HG03097 (cell line): ENCODE data around the gene IDH3A.

Experiments used
- ATAC-seq: cut with Tn5 transposase; IDR thresholded peaks from one replicate; pipeline ENCODE4 v1.9.1; 2021; ENCODE audit not compliant: unreplicated experiment, low FRiP score

IDH3A gene

GRCh38 chr15:78200276-78200930 is 51.2 kb downstream of the IDH3A start:
- no peak for ATAC-seq

DNA sequence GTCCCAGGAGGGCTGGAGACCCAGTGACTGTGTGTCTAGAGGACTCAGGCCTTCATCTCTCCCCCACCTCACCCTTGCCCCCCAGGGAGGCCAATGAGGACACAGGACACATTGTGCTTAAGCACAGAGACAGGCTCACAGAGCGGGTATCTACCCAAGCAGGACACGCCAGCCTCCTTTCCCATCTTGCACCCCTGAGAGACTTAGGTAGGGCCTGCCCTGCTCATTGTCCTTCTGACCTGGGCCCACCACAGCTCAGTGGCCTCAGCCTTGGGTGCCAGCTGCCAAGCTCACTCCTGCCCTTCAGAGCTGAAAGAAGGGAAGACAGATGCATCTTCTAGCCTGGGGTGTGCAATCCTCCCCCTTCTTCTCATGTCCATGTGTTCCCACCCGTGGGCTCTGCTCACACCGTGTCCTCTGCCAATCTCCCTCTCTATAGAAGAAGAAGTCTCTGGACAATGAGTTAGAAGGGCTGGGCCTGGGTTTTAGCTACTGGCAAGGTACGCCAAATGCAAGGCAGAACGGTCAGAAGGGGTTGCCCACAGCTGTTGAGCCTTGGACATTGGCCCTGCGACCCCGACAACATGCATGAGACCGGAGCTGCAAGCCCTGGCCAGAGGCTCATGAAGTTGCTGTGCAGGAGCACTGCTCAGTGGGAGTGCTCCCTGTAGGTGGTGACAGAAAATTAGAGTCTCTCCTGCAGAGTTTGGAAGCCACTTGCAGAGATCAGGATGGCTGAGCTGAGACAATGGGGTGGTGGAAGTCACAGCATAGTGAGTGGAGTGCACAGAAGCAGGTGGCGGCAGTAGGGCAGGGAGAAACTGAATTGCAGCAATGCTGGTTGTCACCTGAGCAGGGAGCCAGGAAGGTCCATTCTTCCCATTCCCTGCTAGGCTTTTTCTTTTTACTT is 52.4 kb downstream of the IDH3A start:
- ATAC-seq: no peak

DNA sequence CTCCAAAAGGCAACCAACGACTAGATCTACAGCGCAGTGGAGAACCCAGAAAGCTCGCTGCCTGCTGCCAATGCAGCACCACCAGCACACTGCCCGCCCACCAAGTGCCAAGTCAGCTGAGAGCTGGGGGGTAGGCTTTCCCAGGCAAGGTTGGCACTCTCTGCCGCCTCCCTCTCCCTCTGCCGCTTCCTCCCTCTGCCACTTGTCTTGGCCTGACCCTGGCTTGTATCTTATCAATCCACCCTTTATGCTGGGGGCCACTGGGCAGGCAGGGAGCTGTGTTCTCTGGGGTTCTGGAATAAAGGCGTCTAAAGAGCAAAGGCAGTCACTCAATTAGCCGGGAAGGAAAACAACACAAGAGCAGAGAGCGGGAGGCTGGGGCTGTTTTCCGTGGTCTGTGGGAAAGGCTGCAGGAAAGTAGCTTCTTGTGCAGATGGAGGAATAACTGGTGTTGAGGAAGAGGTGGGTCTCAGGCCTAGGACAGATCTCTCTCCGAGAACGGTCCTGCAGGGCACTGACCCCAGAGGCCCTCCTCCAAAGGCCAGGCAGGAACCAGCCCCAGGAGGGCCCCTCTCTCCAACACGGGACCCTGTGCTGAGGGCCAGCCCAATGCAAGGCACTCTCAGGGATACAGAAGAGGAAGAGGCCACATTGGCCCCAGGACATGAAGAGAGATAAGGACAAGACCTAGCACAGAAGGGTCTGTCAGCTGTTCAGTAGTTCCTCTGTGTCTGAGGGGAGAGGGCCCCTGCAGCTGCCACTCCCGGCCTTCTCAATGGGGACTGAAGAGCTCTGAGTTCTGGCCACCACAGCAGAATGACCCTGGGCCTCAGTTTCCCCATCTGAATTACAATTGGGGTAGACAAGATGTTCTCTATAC is 54.4 kb downstream of the IDH3A start:
- ATAC-seq: no peak

DNA sequence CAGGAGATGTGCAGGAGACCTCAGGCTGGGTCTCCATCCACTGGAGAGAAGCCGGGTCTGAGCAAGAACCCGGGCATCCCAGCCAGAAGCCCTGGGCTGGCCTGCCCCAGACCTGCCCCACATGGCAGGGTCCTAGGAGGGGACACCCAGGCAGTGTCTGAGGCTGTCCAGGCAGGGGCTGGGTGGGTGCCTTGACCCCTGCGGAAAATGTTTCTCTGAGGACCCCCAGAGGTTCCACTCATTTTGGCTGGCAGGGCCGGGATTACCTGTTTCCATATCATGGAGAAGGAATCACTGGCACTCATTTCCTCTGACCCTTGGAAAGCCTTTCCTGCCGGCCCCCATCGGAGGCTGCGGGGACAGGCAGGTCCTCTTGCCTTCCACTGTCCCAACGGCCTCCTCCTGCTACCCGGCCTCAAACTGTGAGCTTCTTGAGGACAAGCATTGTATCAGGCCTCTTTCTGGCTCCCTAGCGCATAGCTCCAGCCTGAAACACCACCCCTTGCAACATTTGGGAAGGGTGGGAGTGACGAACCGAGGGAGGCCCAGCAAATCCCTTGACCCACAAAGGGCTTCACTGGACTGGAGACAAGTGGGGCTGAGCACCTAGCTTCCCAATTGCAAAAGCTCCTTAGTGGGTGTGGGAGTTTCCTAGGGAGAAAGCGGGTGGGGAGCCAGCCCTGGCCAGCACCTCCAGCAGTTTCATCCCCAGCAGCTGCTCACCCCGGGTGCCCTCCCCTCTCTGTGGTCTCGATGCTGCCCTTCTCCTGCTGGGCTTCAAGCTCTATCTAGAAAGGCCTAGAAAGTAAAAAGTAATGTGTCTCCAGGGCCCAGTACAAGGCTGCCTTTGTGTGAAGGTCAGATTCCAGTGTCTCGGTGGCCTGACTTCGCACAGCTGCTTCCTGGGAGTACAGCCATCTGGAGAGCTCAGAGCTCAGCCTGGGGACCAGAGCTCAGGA is 55.5 kb downstream of the IDH3A start:
- ATAC-seq: no peak

- ATAC-seq: no peak
Observed at GRCh38 chr15:78205337-78205736, 56.2 kb downstream of the IDH3A start.

GRCh38 chr15:78205856-78206255 is 56.7 kb downstream of the IDH3A start:
- ATAC-seq: no peak

DNA sequence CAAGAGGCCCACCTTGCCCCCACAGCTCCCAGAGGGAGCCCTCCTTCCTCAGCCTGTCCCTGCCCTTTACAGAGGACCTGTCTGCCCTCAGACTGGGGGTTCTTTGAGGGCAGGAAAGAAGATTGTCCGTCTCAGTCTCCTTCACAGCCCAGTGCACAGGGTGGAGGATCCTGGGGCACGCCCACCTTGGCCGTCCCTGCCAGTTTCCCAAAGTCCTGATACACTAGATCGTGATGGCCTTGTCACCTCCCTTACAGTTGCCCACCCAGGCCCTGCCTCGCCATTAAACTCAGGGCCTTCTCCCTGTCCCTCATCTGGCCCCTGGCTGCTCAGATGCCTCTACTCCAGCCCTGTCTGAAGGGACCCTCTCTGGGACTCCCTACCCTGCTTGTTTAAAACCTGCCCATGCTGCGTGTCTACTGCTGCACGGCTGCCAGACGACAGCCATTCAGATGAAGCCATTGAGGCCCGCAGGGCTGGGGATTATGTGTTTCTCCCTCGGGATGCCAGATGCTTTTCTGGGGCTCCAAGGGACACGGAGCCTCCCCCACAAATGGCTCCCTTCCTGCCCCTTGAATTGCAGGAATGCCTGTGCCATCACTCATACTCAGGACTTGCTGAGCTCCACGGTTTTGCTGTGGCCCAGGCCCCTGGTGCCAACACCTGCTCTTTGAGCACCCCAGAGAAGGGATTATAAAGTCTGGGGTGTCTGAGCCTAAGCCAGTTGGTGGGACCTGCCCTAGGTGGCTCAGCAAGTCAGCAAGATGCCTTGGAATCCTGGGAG is 57.4 kb downstream of the IDH3A start:
- no peak for ATAC-seq

- no peak for ATAC-seq
Observed at GRCh38 chr15:78207110-78207458, 57.9 kb downstream of the IDH3A start.

- ATAC-seq: no peak
Observed at GRCh38 chr15:78207641-78208340, 58.6 kb downstream of the IDH3A start.

- no peak for ATAC-seq
Observed at GRCh38 chr15:78208341-78208844, 59.2 kb downstream of the IDH3A start.

- no peak for ATAC-seq
Observed at GRCh38 chr15:78208887-78209645, 59.9 kb downstream of the IDH3A start.

DNA sequence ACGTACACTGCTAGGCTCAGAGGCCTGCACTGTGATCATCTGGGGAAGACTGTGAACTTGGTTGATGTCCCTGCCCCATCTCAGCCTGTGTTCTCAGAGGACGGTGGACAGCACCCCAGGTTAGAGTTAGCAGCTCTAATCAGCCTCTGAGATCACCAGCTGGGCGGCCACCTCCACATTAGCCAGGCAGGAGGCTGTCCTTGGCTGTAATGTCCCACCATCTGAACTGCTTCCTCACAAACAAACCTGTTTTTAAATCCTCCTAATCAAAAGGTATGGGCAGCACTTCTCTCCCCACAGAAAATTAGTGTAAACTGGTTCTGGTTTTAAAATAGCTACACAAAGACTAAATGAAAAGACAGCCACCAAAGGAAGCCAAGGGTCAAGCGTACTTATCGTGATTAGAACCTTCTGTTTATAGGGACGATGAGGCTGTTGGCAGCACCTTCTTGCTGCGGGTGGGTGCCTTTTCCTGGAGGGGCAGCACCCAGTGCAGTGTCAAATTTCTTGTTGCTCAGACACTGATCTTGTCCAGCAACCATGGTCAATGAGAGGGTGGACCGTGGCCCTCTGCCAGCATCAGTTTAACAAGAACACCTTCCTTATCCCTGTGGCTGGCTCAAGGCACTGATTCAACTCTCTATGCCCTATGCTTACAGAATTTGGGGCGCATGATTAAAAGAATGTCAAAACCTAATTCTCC is 60.6 kb downstream of the IDH3A start:
- no peak for ATAC-seq

GRCh38 chr15:78210349-78210717 is 61.2 kb downstream of the IDH3A start:
- no peak for ATAC-seq

DNA sequence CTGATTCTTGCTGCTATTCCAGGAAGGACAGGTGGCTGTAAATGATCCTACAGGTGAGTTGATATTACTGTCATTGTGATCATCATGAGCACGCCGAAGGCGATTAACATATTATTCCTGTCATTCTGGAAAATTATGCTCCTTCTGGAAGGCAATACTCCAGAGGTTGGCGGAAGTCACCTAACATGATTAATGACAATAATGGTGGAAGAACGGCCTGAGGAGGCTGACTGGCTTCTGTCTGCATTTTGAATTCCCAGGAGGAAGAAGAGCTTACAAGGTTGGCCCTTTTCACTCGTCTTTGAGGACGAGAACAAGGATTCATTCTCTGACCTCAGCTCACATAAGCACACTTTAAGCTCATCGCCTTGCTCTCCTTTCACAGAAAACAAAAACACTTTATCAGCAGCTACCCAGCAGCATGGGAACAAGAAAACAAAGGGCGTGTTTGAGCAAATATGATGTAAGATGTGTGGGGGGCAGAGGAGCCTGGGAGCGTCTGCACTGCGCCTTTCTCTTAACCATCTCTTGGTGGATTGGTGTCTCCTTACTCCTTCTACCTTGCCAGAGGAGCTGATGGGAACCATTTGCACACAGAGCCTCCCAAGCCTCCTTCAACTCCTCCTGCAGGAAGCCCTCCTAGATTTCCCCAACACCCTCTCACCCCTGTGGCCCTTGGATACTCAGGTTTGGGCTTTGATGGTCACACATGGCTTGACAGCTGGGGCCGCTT is 62.2 kb downstream of the IDH3A start:
- no peak for ATAC-seq

DNA sequence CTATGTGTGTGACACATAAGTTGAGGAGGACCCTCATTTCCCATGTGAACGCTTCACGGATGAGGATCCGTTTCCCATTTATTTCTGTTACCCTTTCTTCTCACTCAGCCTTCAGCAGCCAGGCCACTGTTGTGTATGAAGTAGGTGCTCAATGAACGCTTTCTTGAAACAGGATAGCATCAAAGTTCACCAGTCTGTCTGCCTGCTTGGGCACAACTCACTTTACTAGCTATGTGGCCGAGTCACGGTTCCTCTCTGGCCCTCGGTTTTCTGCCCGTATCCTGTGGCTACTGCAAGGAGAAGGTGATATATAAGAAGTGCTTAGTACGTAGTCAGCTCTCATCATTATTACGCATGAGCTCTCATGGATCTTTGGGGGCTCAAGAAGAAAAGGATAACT is 62.8 kb downstream of the IDH3A start:
- ATAC-seq: no peak

- ATAC-seq: no peak
Observed at GRCh38 chr15:78212546-78213424, 63.6 kb downstream of the IDH3A start.
